K562 (cell line): Measurements from ENCODE around the gene TUB.

Source experiments
- HDAC2 ChIP-seq: fragments of 450-650 bp; IDR thresholded peaks from 2 replicates; pipeline ENCODE4 v1.6.1; 2016; ENCODE audit warnings: mild to moderate bottlenecking
- IRF2 ChIP-seq: sonication (generic); formaldehyde crosslinking; IDR thresholded peaks from 2 replicates; pipeline ENCODE4 v1.8.1; 2022; ENCODE audit warnings: mild to moderate bottlenecking, missing genetic modification reagents
- LEF1 ChIP-seq: fragments of 450-650 bp; IDR thresholded peaks from 2 replicates; pipeline ENCODE4 v1.6.1; 2016; ENCODE audit warnings: mild to moderate bottlenecking
- NR2F6 ChIP-seq: fragments of 450-650 bp; formaldehyde crosslinking; IDR thresholded peaks from 2 replicates; pipeline ENCODE4 v1.4.0; 2020; ENCODE audit warnings: mild to moderate bottlenecking
- POLR2AphosphoS5 ChIP-seq: IDR thresholded peaks from 2 replicates; pipeline ENCODE4 v1.6.1; 2011; ENCODE audit warnings: mild to moderate bottlenecking, low read depth, low read length, moderate library complexity; ENCODE audit not compliant: control insufficient read depth, insufficient read depth
- YY1 ChIP-seq, 3 experiments: IDR thresholded peaks; 2 replicates each; pipeline ENCODE4 v1.6.1; 2011; ENCODE audit warnings: low read length in 2 of 3, mild to moderate bottlenecking in 2 of 3, moderate library complexity in 2 of 3, borderline replicate concordance in 1 of 3, control low read depth in 1 of 3, low read depth in 1 of 3; ENCODE audit not compliant: insufficient read depth in 3 of 3, insufficient replicate concordance in 2 of 3, control insufficient read depth in 1 of 3, insufficient read length in 1 of 3; ENCODE audit errors: extremely low read depth in 1 of 3
- ZKSCAN1 ChIP-seq: fragments of 150-350 bp; IDR thresholded peaks from 2 replicates; pipeline ENCODE4 v1.6.1; 2016; ENCODE audit warnings: low read depth, low read length
- ZNF707 ChIP-seq: fragments of 250-450 bp; sonication (Bioruptor Pico); conservative IDR thresholded peaks from 2 replicates; pipeline ENCODE4 v1.8.0; 2022; ENCODE audit warnings: inconsistent platforms, mild to moderate bottlenecking, moderate library complexity
- ZSCAN29 ChIP-seq: fragments of 450-650 bp; IDR thresholded peaks from 2 replicates; pipeline ENCODE4 v1.6.1; 2017
- TF ChIP-seq, protein P1 (sequence below), 3 experiments: IDR thresholded peaks in 2 of 3; conservative IDR thresholded peaks in 1 of 3; 2 replicates each; pipeline ENCODE4 v1.5.1; 2011 to 2012; ENCODE audit warnings: low read length in 3 of 3, mild to moderate bottlenecking in 3 of 3, control low read depth in 2 of 3, improper control_type of control experiment in 1 of 3, inconsistent platforms in 1 of 3, low read depth in 1 of 3, mixed read lengths in 1 of 3, moderate library complexity in 1 of 3; ENCODE audit not compliant: insufficient read depth in 2 of 3
- TF ChIP-seq, protein P2 (sequence below): sonication (generic); formaldehyde crosslinking; IDR thresholded peaks from 2 replicates; pipeline ENCODE4 v1.8.0; 2022; ENCODE audit warnings: mild to moderate bottlenecking, low read depth, missing genetic modification reagents

DNA sequence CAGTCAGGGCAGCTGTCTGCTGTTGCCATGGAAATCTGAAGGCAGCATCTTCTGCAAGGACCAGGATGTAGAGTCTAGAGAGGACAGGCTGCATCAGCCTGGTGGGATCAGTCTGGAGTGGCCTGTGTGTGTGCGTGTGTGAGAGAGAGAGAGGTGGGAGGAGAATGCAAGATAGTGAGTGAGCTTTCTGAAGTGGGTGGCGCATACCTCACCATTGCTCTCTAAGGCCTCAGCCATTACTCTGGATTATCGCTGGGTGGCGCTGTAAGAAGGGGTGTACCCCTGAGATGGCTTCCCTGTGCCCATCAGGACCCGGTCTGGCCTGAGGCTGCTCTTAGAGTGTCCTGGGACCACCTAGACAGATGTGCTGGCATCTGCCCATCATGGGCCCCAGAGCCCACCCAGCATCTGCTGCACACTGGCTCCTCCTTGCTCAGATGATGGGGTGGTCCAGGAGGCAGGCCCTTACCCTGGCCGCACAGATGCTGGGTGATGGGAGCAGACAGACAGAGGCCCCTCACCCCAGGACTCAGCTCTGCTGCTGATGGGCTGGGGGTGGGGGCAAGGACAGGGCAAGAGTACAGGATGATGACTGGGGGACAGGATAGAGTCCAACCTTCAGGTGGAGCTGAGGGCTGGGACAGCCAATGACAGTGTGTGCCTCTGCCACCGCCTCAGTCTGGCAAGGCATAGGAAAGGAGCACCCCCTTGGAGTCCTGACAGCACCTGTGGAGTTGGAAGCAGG is 25.7 kb upstream of the TUB start:
- TF ChIP-seq ZNF707 (no peak), ZSCAN29 (no peak), NR2F6 (CRISPR knock-in tag) (no peak), POLR2AphosphoS5 (no peak), HDAC2 (no peak), YY1 (IDR thresholded peaks at IDR 0.05; ENCODE audit: borderline replicate concordance in 1 of 3, control insufficient read depth in 1 of 3, extremely low read depth in 1 of 3, insufficient read depth in 3 of 3, insufficient read length in 1 of 3, insufficient replicate concordance in 2 of 3, low read depth in 1 of 3, low read length in 2 of 3) (no peak), IRF2 (CRISPR knock-in tag) (no peak), LEF1 (no peak), ZKSCAN1 (no peak)
- TF ChIP-seq, protein P1, sequence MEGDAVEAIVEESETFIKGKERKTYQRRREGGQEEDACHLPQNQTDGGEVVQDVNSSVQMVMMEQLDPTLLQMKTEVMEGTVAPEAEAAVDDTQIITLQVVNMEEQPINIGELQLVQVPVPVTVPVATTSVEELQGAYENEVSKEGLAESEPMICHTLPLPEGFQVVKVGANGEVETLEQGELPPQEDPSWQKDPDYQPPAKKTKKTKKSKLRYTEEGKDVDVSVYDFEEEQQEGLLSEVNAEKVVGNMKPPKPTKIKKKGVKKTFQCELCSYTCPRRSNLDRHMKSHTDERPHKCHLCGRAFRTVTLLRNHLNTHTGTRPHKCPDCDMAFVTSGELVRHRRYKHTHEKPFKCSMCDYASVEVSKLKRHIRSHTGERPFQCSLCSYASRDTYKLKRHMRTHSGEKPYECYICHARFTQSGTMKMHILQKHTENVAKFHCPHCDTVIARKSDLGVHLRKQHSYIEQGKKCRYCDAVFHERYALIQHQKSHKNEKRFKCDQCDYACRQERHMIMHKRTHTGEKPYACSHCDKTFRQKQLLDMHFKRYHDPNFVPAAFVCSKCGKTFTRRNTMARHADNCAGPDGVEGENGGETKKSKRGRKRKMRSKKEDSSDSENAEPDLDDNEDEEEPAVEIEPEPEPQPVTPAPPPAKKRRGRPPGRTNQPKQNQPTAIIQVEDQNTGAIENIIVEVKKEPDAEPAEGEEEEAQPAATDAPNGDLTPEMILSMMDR (IDR thresholded peaks at IDR 0.05 in 2 of 3, conservative IDR thresholded peaks at IDR 0.05 in 1 of 3; ENCODE audit: insufficient read depth in 2 of 3, low read depth in 1 of 3, low read length in 3 of 3) = peak; percentile 29 to 54 (median 40)
- TF ChIP-seq, protein P2, sequence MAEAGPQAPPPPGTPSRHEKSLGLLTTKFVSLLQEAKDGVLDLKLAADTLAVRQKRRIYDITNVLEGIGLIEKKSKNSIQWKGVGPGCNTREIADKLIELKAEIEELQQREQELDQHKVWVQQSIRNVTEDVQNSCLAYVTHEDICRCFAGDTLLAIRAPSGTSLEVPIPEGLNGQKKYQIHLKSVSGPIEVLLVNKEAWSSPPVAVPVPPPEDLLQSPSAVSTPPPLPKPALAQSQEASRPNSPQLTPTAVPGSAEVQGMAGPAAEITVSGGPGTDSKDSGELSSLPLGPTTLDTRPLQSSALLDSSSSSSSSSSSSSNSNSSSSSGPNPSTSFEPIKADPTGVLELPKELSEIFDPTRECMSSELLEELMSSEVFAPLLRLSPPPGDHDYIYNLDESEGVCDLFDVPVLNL (CRISPR knock-in tag) = no peak
